ENCODE results near the gene GPR31.
"Not testable (repeated sequence)": the region's sequence is repeated elsewhere in the genome, so short reads cannot be mapped to it uniquely, and the experiment has no call there.

The GPR31 gene, protein sequence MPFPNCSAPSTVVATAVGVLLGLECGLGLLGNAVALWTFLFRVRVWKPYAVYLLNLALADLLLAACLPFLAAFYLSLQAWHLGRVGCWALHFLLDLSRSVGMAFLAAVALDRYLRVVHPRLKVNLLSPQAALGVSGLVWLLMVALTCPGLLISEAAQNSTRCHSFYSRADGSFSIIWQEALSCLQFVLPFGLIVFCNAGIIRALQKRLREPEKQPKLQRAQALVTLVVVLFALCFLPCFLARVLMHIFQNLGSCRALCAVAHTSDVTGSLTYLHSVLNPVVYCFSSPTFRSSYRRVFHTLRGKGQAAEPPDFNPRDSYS

DNA sequence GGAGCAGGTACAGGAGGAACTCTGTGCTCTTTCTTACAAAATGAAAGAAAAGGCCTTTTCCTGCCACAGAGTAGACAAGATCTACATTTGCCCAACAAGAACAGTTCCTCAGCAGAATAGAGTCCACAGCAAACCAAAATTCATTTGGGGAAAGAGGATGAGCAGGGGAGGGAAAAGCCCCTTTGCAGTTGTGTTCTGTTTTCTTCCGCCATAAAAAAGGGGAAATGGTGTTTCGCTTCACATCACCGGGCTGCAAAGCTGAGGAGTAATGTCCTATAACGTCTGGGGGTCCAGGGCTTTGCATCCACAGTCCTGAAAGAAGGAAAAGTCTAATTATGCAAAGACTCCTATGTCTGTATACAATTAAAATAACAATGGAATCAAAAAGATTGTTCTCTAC is at the start of gene GPR31:
Gene GPR31, minus strand, starts transcription at position 118 of the 400 bp plus-strand sequence. CDS start 149 bp downstream, outside the sequence.
- no peak for DNase-seq (ENCODE audit: insufficient read length, low spot score)
- no peak for FAIRE-seq
- no peak for TF ChIP-seq POLR2A (IDR thresholded peaks at IDR 0.05; ENCODE audit: low read depth, low read length)

DNA sequence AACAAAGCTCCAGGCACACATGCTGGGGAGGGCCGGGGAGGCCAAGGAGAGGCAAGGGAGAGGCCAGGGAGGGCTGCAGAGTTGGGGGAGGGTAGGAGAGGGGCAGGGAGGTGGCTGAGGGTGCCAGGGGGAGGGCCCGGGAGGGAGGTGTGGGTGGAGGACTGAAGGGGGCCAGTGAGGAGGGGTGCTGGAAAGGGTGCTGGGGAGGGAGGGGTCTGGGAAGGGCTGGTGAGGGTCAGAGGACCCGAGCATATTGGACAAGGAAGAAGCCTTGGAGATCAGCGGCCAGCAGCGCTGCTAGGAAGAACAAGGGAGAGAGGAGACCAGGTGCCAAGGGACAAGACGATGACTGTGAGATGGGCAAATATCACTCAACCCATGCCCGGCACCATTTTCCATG is 49.7 kb upstream of the GPR31 start:
- no peak for TF ChIP-seq POLR2A (IDR thresholded peaks at IDR 0.05; ENCODE audit: low read depth, low read length)
- no peak for FAIRE-seq

DNA sequence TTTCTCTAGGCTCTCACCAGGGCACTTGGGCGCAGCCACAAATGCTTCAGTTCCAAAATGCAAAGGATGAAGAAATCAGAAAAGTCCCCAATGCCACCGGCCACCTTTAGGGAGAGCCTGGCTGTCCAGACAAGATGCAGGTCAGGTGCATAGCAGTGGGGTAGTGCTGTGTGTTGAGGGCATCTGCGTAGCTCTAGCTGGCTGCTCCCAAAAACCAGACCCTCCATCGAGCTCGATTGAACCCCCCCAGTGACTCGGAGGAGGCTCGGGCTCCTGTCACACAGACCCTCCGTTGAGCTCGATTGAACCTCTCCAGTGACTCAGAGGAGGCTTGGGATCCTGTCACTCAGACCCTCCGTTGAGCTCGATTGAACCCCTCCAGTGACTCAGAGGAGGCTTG is 47.5 kb upstream of the GPR31 start:
- FAIRE-seq; DNase-seq (ENCODE audit: insufficient read length, low spot score): not testable (repeated sequence)

More for the DNA sequence above, 49.7 kb upstream of the GPR31 start:
- no peak for DNase-seq (ENCODE audit: insufficient read length, low spot score)

DNA sequence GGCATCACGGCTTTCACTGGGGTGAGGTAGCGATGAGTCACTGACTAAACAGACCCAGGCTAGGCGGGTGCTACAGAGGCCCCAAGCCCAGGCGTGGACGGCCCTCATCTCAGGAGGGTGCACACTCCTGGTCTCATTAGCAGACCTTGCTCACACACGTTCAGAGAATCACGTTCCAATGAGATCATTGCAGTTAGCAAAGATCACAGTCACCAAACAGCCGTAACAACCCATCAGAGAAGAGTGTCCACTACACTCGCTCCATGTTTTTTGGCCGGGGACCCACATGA is 46.2 kb upstream of the GPR31 start:
- DNase-seq (ENCODE audit: insufficient read length, low spot score); FAIRE-seq: not testable (repeated sequence)

DNA sequence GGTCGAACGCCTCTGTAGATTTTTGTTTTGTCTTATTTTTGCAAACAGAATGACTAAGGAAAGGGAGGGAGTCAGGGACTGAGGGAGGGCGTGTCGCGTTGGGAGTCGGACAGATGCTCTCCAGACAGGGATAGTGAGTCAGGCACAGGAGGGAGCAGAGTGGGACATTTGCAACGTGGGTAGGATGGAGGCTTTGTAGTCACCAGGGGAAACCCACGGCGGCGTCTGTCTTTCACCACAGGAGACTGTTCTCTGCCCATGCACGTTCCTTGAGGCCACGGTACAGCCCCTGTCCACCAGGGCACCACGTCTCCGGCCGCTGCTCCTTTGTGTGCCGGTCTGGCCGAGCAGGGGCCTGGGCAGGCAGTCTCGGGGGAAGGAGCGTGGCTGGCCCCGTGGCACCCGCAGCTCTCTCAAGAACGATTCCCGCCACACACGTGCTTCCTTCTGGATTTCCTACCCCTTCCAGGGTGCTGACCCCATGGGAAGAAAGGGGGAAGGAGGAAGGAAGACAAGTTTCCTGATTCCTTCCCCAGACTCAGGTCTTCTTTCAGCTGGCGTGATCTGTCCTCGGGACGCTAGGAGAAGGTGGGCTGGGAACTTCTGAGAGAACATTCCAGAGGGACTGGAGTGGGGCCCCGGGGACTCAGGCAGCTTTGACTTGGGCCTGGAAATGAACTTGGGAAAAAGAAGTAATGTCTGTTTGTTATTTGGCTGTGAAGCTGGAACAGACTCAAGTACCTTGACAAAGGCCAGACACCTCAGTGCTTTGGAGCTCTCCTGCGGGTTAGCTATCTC is 45.7 kb upstream of the GPR31 start:
- not testable (repeated sequence) for DNase-seq (ENCODE audit: insufficient read length, low spot score); FAIRE-seq

DNA sequence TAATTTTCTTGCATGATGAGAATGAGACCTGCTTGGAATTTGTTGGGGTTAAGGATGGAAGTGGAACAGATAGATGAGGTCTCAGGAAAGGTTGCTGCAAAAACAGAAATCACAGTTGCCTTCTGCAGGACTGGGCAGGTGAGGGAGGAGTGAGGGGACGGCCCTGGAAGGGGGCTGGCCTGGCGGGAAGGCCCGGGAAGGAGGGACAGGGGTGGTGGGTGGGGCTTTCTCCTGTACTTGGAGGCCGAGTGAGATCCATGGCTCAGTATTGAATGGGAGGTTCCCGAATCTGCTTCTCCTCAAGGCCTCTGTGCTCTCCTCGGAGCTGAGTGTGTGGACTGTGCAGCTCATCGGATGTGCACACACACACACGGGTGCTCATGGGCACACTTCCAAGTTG is 44.8 kb upstream of the GPR31 start:
- FAIRE-seq; DNase-seq (ENCODE audit: insufficient read length, low spot score): not testable (repeated sequence)

DNA sequence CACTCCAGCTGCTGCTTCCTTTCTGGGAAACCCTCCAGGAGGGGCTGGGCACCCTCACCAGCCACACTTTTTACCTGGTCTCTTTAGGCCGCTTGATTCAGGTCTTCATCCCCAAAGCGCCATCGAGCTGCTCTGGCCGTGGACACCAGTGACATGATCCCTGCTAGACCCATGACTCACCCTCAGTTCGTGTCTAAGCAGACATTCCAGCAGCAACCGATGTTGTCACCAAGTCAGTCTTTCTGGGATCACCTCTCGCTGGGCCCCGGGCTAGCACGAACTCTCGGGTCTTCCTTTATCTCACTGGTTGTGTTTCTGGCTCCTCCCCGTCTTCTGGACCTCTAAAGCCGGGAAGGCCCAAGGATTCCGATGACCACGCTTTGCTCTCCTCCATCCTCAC is 43.0 kb upstream of the GPR31 start:
- no peak for TF ChIP-seq POLR2A (IDR thresholded peaks at IDR 0.05; ENCODE audit: low read depth, low read length)
- FAIRE-seq (no peak), DNase-seq (ENCODE audit: insufficient read length, low spot score) (no peak)

DNA sequence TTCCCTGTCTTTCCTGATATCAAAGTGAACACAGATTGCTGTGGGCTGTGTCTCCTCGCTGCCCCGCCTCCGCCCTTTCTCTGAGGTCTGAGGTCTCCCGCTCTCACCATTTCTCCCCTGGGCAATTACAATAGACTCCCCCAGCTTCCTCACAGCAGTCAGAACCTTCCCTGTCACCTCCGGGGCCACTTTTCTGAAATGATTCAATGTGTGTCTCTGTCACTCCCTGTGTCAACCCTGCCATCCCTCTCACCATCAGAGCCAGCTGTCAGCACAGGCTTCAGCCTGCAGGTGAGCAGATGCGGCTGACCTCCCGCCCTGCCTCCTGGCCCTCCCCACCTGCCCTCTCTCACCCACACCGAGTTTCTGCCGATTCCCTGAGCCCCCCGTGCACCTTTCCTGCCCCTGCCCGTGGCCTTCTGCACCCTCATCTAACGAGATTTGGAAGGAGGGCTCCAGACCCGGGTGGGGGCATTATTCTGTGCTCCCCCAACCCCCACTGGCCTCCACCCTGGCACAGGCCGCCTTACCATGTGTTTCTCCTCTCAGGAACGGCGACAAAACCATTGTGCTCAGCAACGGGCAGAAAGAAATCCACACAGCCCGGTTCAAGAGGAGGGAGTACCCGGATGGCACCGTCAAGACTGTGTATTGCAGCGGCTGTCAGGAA is 38.3 kb upstream of the GPR31 start:
- not testable (repeated sequence) for DNase-seq (ENCODE audit: insufficient read length, low spot score); FAIRE-seq

DNA sequence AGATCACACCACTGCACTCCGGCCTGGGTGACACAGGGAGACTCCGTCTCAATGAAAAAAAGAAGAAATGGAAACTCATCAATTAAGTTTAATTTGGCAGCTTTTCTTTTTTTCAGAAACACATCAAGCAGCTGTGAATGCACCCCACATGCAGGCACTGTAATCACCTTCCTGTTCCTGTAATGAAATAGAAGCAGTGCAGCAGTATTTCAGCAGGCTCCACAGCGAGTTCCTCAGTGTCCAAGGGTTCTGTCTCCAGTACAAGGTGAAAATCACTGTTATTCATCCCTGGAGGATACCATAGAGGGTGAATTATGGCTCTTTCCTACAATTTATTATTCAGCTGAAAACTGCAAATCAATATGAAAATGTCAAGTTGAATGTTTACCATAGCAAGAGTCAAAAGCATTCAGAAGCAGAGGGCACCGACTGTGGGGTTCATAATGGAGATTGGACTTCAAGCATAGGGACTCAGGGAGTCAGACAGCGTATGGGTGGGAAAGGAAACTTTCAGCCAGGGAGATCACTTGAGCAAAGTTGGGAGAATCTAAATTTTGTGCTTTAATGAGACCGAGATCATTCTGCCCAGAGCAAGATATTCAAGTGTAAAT is 35.8 kb upstream of the GPR31 start:
- DNase-seq (ENCODE audit: insufficient read length, low spot score); FAIRE-seq: not testable (repeated sequence)

DNA sequence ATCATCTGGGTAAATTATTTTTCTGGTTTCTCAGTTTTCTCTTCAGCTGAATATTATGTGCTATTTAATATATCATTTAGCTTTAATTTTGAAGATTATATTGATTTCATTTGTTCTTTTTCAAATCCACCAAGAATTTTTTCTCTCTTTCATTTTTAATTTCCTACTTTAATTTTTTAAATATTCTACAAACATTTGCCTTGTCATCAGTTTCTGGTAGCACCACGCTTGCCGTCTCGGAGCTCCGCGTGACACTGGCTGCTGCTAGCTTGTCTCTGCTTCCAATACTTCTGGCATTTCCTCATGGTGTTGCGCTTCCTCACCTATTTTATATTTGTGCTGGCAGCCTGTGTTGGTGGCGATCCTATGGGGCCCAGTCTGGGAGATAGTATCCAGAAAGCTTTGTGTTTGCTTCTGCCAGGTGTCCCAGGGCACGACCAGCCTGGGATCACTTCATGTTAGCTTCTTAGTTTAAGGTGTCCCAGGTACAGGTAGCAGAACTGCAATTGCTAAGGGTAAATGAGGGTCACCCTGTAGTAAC is 33.3 kb upstream of the GPR31 start:
- not testable (repeated sequence) for DNase-seq (ENCODE audit: insufficient read length, low spot score); FAIRE-seq

DNA sequence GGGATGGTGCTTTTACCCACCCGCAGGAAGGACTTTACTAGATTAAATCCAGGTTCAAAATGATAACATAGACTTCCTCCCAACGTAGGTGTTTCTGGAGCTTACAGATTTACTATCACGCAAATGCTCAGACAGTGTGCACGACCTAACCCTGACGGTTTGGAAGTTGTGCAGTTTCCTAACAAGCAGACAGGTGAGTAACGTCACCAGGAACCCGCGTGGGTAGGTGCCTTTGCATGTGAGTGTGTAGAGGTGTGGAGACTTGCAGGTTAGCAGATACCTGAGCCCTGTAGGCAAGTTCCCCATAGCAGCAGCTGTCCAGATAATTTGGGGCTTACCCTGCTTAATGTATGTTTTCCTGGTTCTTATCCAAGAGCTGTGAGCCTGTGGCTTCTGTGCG is 29.5 kb upstream of the GPR31 start:
- not testable (repeated sequence) for DNase-seq (ENCODE audit: insufficient read length, low spot score); FAIRE-seq

DNA sequence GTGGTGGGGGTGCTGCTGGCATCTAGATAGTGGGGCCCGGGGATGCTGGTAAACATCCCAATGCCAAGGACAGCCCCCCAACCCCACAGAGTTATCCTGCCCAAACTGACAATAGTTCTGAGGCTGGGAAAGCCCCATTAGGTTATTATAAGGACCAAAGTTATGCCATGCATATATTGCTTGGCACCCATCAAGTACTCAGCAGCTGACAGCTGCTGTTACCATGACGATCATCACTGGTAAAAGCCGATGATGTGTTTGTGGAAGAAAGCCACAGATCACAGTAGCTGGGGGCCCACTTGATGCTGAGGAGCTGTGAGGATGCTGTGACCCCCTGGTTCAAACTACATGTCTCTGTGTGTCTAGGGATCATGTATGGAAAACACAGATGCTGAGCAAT is 27.3 kb upstream of the GPR31 start:
- DNase-seq (ENCODE audit: insufficient read length, low spot score); FAIRE-seq: not testable (repeated sequence)

DNA sequence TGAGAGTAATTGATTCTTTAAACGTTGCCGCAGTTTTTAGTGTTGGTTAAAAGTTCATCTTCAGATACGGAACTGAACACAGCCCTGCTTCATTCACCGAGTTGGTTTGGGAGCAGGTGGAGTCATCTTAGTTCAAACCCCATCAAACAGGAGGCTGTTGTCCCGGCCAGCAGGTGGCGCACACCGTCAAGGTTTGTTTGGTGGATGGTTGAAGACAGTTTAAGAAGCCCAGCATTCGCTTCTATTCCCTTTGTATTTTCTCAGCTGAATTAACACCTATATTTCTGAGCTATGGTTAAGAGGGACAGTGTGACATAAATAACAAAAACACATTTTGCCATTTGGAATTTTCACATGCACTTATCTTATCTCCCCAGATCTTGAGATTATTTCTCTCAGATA is 25.1 kb upstream of the GPR31 start:
- not testable (repeated sequence) for DNase-seq (ENCODE audit: insufficient read length, low spot score)
- FAIRE-seq, result peak; percentile 15

DNA sequence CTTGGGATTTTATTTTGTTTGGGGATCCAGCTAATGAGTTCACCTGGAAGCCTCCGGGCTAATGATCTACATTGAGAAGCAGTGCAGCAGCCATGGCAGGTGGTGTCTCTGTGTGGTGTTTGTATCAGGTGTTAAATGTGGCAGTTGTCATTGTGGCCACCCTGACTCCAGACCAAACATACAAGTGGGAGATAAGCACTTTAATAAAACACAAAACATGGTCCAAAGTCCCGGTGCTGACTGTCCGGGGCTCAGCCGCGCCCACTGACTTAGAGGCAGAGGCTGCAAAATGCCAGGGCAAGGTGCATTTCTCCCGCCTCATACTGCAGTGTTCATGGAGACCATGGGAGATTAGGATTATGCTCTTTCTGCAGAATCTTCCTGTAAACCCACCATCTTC is 23.6 kb upstream of the GPR31 start:
- FAIRE-seq; DNase-seq (ENCODE audit: insufficient read length, low spot score): not testable (repeated sequence)

DNA sequence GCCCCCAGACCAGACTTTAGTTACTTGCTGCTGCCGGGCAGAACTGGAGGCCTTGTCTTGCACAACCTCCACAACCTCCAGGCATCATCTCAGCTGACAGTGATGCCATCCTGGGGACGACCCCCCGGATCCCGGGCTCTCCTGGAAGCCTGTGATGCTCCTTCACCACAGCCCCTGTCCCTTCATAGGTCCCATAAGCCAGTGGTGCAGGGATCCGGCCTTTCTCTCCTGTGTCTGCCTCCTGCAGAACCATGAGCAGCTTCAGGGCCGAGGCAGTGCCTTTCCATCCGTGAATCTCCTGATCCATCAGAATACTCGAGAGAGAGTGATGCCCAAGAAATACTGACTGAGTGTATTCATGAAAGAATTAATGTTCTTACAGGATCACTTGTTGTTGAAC is 22.3 kb upstream of the GPR31 start:
- FAIRE-seq; DNase-seq (ENCODE audit: insufficient read length, low spot score): not testable (repeated sequence)

DNA sequence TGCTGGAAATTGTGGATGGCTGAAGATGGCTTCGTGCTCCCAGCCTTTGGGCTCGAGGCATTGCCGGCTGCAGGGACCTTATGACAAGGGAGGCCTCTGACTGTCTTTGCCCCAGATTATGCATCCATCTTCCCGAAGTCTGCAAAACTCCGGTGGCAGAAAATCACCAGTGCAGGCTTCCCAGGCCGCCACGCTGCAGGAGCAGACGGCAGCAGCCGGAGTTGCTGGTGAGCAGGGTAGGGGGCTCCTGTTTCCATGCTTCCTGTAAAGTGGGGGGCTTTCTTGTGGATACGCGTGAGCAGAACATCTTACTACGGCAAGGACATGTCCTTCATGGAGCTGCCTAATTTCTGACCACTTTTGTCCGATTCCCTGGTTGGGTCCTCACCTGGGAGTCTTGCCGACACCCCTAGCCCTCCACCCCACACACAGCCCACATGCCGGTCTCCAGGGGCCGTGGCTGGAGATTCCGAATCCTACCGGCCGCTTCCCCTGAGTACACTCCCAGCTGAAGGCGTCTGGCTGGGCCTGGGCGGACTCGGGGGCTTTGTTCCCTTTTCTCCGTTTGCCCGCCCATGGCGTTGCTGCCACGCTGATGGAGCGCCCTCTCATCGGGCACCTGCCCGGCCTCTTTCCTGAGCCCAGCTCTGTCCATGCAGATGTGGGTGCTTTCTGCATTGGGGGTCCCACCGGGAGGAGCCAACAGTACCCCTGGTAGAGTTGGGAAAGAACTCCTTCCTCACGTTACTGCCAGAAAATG is 21.3 kb upstream of the GPR31 start:
- DNase-seq (ENCODE audit: insufficient read length, low spot score); FAIRE-seq: not testable (repeated sequence)

DNA sequence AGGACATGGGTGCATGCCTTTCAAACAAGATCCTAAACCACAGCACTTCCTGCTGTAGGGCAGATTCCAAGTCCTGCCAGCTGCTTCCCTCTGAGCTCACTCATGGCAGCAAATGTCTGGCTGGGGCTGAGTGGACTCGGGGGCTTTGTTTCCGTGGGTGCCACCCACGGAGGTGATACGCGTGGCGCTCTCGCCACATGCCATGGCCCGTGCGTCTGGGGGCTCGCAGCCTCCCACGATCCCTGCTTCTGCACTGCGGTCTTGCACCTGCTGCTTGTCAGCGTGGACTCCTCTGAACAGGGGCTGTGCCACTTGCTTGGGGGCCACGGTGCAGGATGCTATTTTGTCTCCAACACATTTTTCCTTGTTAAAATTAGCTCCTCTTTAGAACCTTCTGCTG is 19.5 kb upstream of the GPR31 start:
- DNase-seq (ENCODE audit: insufficient read length, low spot score); FAIRE-seq: not testable (repeated sequence)

DNA sequence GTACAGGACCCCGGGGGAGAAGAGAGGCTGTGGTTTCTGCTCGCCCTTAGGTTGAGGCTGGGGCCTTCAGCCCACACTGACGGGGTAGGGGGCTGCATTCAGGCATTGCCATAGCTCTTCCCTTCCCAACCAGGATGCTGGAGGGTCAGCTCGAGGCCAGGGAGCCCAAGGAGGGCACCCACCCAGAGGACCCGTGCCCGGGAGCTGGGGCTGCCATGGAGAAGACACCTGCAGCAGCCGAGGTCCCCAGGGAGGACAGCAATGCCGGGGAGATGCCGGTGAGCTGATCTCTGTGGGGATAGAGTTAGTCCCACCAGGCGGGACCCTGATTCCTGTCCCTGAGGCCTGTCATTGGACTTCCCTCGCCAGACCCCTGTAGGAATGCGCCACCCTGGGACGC is 14.2 kb upstream of the GPR31 start:
- not testable (repeated sequence) for DNase-seq (ENCODE audit: insufficient read length, low spot score); FAIRE-seq

DNA sequence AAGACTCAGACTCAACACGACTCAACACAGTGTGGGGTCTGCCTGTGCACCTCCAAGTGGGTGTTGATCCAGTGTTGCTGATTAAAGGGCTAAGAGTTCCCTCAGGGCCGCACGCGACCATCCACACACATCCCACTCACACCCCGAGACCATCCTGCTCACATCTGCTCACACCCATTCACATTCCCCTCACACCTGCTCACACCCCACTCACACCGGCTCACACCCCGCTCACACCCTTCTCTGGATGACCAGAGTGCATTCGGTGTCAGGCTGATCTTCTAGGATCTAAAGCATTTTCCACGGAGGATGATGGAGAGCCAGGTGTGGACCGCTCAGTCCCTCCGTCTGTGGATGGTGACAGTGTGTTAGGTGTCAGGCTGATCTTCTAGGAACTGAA is 13.5 kb upstream of the GPR31 start:
- DNase-seq (ENCODE audit: insufficient read length, low spot score); FAIRE-seq: not testable (repeated sequence)
